Prostate gland (tissue), 2 donors: ENCODE measurements around the gene TRDMT1.

ENCODE experiments used
- CTCF ChIP-seq, 4 experiments: fragments of 200-600 bp in 2 of 4; fragments of 450-650 bp in 2 of 4; sonication (generic) in 2 of 4; IDR thresholded peaks; 1 replicate in 3 of 4; 2 replicates in 1 of 4; pipeline ENCODE4 v1.5.1; 2016 to 2019; ENCODE audit warnings: antibody characterized with exemption in 4 of 4, mild to moderate bottlenecking in 2 of 4, moderate library complexity in 2 of 4
- POLR2AphosphoS5 ChIP-seq: sonication (generic); formaldehyde crosslinking; IDR thresholded peaks from one replicate; pipeline ENCODE4 v1.6.1; 2017; ENCODE audit warnings: antibody characterized with exemption

- TF ChIP-seq CTCF (IDR thresholded peaks at IDR 0.05) = no peak
- no peak for TF ChIP-seq POLR2AphosphoS5
These were observed 91.8 kb downstream of the TRDMT1 start for GRCh38 chr10:17109475-17110207.
